Superior temporal gyrus (tissue), 1 donor: Measurements from ENCODE around the gene TMEM151B.

Experiments used
- DNase-seq: peaks from one replicate; pipeline ENCODE4 v3.0.0-alpha.2; 2016; ENCODE audit errors: extremely low spot score

TMEM151B gene

DNA sequence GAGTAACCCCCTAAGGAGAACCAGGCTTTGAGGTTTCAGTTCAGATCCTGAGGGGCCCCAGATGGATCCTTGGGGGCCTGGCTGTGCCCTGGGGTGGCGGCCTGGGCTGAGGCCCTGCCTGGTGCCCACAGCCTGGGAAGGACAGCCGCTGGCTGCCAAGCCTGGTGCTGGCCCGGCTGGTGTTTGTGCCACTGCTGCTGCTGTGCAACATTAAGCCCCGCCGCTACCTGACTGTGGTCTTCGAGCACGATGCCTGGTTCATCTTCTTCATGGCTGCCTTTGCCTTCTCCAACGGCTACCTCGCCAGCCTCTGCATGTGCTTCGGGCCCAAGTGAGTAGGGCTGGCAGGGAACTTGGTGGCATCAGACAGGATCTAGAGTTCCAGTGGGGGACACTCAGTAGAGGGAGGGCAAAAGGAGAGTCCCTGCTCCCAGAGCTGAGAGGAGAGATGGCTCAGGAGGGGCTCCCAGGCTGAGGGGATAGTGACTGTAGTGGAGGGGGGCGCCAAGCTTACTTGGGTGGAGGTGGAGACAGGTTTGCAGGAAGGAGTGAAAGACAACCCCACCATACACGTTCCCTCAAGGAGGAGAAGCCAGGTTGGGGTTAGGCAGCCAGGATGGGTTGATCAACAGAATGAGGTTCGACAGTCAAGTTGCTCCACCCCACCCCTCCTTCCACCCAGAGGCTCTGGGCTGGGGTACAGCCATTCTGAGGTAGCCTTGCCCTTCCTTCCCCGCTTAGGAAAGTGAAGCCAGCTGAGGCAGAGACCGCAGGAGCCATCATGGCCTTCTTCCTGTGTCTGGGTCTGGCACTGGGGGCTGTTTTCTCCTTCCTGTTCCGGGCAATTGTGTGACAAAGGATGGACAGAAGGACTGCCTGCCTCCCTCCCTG is 37.3 kb upstream of the TMEM151B start:
- DNase-seq: no peak

DNA sequence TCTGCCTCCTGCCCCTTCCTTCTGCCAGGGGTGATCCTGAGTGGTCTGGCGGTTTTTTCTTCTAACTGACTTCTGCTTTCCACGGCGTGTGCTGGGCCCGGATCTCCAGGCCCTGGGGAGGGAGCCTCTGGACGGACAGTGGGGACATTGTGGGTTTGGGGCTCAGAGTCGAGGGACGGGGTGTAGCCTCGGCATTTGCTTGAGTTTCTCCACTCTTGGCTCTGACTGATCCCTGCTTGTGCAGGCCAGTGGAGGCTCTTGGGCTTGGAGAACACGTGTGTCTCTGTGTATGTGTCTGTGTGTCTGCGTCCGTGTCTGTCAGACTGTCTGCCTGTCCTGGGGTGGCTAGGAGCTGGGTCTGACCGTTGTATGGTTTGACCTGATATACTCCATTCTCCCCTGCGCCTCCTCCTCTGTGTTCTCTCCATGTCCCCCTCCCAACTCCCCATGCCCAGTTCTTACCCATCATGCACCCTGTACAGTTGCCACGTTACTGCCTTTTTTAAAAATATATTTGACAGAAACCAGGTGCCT is 36.6 kb upstream of the TMEM151B start:
- no peak for DNase-seq

DNA sequence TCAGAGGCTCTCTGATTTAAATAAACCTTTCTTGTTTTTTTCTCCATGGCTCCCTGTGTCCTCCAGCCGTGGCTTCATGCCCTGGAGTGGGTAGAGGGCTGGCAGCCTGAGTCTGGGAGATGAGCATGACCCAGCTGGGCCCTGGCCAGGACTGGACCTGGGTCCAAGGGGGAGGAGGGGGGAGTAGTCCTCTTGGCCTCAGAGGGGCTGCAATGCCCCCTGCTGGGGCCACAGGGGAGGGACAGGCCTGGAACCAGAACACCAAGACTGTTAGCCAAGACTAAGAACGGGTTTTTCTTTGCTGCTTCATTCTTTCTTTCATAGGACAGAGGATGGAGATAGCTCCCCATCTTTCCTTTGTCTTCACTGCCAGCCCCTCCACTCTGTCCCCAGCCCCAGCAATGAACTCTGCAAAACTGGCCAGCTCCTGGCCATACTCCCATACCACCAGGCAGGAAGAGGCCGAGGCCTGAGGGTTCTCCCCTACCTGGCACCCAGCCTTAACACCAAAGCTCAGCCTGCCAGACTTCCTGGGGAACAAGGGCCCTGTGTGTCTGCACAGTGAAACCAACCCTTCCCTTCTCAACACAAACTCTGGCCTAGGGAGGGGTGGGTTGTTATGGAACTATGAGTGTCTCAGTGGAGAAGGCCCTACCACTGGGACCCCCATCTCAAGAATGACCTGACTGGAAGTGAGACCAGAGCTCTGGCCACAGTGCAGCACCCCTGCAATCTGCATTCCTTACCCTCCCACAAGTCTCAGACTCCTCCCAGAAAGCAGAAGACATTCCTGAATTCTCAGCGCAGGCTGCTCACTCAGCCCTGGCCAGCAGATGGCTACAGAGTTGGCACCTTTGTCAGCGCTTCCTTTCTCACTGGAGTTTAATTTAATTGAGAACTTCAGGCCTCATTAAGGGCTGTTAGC is 35.9 kb upstream of the TMEM151B start:
- peak; percentile 88 for DNase-seq

- no peak for DNase-seq
These were observed 35.0 kb upstream of the TMEM151B start for GRCh38 chr6:44235269-44235668.

- no peak for DNase-seq
These were observed 34.2 kb upstream of the TMEM151B start for GRCh38 chr6:44235891-44236516.

GRCh38 chr6:44237021-44237812 is 33.0 kb upstream of the TMEM151B start:
- DNase-seq: peak; percentile 79

DNA sequence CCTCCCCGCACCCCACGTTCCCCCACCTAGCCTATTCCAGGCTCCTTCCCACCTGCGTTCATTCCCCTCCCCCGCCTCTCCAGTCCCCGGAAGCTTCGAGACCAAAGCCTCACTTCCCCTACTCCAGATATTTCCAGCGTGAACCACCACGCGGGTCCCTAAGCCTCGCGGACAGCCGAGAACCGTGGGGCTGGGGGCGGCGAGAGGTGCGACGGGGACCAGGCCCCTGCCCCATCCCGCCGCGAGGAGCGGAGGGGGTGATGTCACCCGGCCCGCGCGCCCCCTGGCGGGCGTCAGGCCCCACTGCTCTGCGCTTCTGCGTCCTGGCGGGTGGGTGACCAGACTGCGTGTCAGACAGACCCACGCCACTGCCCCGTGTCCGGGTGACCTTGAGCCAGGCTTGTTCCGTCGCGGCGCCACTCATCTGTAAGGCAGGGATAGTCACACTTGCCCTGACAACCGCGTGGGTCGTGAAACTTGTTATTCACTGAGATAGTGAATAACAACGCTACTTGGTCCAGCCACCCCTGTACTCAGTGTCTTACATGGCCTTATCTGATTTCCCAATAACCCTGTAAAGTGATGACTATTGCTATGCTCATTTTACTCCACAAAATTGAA is 32.3 kb upstream of the TMEM151B start:
- DNase-seq: peak; percentile 88

- no peak for DNase-seq
These were observed 31.4 kb upstream of the TMEM151B start for GRCh38 chr6:44238687-44239350.

GRCh38 chr6:44243345-44243744 is 26.9 kb upstream of the TMEM151B start:
- DNase-seq: no peak

DNA sequence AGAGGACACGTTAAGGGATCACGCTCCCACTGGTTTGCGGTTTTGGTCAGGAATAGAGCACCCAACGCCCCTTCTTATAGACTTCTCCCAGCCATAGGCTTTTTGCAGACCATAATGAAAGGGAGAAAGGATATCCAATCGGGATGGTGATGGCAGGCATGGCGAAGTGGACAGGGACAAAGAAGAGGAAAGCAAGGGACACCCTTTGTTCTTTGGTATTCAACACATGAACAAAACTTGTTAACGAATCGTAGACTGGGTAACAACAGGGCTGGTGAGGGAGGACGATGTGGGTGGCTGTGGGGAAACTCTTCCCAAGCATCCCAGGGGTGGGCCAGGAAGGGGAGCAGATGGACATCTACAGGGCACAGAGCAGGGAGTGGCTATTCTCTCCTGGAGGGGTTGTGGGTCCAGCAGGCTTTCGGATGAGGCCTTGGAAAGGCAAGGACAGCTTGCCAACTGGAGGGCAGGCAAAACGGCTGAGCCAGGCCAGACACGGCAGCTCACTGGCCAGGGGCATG is 24.8 kb upstream of the TMEM151B start:
- DNase-seq: no peak

- peak; percentile 78 for DNase-seq
These were observed 24.2 kb upstream of the TMEM151B start for GRCh38 chr6:44245912-44246662.

DNA sequence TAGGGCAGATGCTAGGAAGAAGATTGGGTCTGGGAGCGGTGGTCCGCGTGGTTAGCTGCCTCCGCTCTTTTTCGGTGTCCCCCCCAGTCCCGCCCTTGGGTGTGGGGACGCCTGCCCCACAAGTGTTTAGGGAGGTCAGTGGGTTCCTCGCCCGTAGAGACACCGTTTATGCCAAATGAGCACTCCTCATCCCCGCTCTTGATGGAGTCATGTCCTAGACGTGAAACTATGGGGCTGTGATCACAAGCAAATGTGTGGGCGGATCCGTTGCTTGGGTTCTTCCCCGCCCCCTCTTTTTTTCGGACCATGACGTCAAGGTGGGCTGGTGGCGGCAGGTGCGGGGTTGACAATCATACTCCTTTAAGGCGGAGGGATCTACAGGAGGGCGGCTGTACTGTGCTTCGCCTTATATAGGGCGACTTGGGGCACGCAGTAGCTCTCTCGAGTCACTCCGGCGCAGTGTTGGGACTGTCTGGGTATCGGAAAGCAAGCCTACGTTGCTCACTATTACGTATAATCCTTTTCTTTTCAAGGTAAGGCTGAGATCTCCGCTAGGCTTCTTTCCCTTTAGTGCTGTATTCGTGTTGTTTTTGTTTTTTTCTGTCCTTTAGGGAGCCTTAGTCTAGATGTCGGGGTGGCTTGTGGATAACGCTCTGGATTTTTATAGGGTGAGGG is 23.4 kb upstream of the TMEM151B start, which contains the start of gene HSP90AB1:
TSS of gene HSP90AB1 (plus strand) at position 439 of the 675 bp plus-strand sequence. CDS start 1,529 bp downstream, outside the sequence.
- peak; percentile 98 for DNase-seq

- DNase-seq: peak; percentile 70
These were observed 22.6 kb upstream of the TMEM151B start for GRCh38 chr6:44247338-44248302.

DNA sequence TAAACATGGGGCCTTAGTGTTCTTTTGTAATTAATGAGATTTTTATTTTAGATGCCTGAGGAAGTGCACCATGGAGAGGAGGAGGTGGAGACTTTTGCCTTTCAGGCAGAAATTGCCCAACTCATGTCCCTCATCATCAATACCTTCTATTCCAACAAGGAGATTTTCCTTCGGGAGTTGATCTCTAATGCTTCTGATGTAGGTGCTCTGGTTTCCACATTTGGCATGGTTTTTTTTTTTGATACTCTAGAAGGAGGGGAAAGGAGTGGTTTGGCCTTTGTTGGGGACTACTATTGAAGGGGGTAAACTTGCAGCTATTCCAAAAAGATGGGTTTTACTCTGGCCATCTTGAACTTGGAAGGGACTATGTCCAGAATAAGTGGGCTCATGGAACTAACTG is 21.7 kb upstream of the TMEM151B start:
- DNase-seq: no peak

DNA sequence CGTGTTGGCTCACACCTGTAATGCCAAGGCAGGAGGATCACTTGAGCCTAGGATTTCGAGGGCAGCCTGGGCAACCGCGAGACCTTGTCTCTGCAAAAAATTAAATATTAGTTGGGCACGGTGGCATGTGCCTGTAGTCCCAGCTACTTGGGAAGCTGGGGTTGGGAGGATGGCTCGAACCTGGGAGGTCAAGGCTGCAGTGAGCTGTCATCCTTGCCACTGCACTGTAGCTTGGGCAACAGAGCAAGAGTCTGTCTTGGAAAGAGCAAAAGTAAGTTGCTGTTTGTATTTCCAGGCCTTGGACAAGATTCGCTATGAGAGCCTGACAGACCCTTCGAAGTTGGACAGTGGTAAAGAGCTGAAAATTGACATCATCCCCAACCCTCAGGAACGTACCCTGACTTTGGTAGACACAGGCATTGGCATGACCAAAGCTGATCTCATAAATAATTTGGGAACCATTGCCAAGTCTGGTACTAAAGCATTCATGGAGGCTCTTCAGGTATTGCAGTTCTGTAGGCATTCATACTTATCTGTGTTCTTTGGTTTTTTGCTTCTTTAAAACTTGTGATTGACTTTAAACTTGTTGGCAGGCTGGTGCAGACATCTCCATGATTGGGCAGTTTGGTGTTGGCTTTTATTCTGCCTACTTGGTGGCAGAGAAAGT is 21.0 kb upstream of the TMEM151B start:
- no peak for DNase-seq

DNA sequence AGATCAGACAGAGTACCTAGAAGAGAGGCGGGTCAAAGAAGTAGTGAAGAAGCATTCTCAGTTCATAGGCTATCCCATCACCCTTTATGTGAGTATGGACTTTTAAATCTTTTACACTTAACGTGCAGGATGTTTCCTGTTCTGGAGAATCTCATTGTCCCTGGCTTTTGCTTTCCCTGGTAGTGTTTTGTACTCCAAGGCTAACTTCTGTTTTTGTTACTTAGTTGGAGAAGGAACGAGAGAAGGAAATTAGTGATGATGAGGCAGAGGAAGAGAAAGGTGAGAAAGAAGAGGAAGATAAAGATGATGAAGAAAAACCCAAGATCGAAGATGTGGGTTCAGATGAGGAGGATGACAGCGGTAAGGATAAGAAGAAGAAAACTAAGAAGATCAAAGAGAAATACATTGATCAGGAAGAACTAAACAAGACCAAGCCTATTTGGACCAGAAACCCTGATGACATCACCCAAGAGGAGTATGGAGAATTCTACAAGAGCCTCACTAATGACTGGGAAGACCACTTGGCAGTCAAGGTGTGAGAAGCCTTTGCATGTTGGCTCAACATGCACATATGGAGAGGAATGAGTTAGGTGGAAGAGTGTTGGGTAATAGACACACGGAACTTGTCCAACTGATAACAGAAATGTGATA is 20.1 kb upstream of the TMEM151B start:
- no peak for DNase-seq
